Tibial nerve (tissue), 3 donors: ENCODE results near the gene SLC1A3.

ENCODE experiments used
- POLR2A ChIP-seq, 2 donors: fragments of 450-650 bp; IDR thresholded peaks; one replicate each; pipeline ENCODE4 v1.6.1; 2017; ENCODE audit warnings: antibody characterized with exemption in 2 of 2, mild to moderate bottlenecking in 2 of 2, moderate library complexity in 2 of 2
- TF ChIP-seq, protein P1 (sequence below), 5 experiments: fragments of 200-600 bp in 3 of 5; fragments of 450-650 bp in 2 of 5; sonication (generic) in 3 of 5; IDR thresholded peaks; one replicate each; pipeline ENCODE4 v1.5.1; 2016 to 2019; ENCODE audit warnings: antibody characterized with exemption in 5 of 5, mild to moderate bottlenecking in 3 of 5, moderate library complexity in 2 of 5

DNA sequence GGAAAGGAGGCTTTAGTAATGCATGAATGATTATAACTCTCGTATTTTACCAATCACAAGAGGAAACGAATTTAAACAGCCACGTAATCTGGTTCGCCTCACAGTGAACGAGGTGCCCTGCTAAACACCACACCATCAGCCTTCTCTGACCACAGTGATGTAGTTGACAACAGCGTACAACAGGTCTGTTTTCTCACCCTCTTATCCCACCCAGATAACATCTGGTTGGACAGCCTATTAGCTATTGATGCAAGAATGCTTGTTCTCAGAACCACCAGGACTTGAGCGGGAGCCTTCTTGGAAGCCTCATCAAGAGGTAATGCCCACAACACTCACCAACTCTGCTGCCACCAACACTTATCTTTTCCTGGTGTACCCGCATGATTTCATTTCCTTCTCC, 23.3 kb downstream of the SLC1A3 start:
- no peak for TF ChIP-seq POLR2A (IDR thresholded peaks at IDR 0.05)
- TF ChIP-seq, protein P1, sequence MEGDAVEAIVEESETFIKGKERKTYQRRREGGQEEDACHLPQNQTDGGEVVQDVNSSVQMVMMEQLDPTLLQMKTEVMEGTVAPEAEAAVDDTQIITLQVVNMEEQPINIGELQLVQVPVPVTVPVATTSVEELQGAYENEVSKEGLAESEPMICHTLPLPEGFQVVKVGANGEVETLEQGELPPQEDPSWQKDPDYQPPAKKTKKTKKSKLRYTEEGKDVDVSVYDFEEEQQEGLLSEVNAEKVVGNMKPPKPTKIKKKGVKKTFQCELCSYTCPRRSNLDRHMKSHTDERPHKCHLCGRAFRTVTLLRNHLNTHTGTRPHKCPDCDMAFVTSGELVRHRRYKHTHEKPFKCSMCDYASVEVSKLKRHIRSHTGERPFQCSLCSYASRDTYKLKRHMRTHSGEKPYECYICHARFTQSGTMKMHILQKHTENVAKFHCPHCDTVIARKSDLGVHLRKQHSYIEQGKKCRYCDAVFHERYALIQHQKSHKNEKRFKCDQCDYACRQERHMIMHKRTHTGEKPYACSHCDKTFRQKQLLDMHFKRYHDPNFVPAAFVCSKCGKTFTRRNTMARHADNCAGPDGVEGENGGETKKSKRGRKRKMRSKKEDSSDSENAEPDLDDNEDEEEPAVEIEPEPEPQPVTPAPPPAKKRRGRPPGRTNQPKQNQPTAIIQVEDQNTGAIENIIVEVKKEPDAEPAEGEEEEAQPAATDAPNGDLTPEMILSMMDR (IDR thresholded peaks at IDR 0.05), result no peak
